Measurements from ENCODE around the gene RCE1.

RCE1 gene

DNA sequence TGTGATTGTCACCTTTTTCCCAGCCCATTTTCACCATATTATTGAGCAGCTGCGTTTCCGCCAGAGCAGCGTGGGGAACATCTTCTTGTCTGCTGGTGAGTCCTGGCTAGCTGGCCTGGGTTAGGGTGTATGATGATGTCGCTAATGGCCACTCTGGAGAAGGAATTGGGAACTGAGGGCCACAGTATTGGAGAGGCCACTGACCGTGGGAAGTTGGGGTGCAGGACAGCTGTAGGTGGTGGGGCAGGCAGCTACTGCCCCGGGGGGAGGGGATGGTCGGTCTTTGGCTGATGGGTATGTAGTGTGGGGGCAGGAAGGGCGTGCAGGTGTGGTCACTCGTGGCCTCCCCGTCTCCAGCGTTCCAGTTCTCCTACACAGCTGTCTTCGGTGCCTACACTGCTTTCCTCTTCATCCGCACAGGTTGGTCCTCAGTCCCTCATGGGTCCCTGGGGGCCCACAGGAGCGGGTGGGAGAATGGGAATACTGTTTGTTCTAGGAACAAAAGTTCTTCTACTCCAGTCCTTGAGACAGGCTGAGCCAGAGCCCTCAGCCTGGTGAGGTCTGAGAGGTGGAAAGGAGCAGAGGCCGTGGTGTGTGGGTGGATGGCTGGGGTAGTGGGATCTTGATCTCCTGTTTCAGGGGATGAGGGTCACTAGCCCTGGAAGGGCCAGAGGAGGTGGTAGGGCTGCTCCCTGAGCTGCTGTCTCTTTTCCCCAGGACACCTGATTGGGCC is 2.1 kb downstream of the RCE1 start:
- no peak for DNase-seq

DNA sequence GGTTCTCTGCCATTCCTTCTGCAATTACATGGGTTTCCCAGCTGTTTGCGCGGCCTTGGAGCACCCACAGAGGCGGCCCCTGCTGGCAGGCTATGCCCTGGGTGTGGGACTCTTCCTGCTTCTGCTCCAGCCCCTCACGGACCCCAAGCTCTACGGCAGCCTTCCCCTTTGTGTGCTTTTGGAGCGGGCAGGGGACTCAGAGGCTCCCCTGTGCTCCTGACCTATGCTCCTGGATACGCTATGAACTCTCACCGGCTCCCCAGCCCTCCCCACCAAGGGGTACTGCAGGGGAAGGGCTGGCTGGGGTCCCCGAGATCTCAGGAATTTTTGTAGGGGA is 2.6 kb downstream of the RCE1 start:
- DNase-seq = no peak

DNA sequence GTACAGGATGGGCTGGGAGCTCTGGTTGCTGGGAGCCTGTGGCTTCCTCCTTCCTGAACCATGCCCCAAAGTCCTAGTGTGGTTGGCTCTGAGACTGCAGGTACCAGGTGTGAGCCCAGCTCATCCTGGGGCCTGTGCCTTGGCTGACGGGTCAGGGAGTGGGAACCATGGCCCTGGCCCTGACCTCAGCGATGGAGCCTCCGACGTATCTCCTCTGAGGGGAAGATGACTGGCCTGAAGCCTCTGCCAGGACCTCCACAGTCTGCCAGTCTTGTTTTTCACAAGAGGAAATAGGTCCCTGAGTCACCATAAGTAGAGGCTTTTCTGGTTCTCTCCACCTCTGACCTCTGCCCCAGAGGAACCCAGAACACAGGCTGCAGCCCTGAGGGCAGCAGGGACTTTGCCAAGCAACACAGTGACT is 3.4 kb downstream of the RCE1 start:
- DNase-seq = no peak

DNA sequence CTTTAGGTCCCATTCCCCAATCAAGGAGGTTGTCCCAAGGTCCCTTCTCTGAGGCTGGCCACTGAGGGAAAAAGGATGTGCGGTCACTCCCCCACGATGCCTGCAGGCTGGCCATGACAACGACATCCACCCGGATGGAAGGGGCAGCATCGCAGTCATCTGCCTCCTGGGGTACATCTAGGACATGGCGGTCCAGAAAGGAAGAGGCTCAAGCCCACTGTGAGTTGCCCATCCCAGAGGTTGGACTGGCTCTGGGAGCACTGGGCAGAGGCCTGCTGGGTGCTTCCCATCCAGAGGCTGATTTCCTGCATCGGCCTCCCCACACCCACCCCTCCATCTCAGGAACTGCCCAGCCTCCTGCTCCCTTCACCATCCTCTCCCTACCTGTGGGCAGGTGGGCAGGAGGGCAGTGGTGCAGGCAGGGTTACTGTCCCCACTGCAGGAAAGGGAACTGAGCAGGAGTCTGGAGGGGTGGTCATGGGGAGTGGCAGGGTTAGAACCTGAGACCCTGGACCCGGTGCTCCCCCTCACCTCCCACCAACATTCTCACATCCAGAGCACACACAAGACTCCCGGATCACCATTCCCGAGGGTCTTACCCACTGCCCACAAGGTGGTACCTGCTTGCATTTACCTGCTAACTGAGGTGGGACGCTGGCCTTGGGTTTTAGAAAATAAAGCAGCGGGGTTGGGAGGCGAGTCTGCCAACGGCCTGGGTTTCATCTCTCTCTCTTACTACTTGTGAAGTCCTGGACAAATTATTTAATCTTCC is 4.4 kb downstream of the RCE1 start:
- DNase-seq = no peak

DNA sequence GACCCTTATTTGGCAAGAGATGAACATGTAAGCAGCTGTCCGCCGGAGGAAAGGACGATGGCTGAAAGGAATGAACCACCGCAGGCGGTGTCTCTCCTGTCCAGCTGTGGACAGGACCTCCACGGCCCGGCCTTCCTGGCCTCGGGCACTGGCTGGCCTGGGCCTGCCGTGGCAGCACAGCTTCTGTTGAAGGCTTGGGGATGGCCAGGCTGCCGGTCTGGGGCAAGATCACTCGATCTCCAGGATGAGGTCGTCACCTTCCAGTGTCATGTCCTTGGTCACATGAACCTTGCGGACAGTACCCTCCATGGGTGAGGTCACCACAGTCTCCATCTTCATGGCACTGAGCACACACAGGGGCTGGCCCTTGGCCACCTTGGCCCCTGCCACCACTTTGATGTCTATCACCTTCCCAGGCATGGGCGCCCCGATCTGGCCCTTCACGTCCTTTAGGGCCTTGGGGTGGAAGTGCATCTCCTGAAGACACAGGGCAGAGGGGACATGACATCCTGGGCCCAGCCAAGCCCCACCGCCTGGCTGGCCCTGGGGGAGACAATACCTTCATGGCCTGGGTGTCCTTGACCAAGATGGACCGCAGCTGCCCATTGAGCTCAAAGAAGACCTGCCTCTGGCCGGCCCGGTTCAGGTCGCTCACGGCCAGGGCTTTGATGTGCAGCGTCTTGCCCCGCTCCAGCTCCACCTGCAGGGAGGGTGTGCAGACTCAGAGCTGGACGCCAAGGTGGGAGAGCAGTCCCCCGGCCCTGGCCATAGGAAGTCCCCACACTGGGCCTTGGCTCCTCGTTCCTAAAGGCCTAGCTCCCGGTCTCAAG is 5.6 kb downstream of the RCE1 start:
- no peak for DNase-seq

DNA sequence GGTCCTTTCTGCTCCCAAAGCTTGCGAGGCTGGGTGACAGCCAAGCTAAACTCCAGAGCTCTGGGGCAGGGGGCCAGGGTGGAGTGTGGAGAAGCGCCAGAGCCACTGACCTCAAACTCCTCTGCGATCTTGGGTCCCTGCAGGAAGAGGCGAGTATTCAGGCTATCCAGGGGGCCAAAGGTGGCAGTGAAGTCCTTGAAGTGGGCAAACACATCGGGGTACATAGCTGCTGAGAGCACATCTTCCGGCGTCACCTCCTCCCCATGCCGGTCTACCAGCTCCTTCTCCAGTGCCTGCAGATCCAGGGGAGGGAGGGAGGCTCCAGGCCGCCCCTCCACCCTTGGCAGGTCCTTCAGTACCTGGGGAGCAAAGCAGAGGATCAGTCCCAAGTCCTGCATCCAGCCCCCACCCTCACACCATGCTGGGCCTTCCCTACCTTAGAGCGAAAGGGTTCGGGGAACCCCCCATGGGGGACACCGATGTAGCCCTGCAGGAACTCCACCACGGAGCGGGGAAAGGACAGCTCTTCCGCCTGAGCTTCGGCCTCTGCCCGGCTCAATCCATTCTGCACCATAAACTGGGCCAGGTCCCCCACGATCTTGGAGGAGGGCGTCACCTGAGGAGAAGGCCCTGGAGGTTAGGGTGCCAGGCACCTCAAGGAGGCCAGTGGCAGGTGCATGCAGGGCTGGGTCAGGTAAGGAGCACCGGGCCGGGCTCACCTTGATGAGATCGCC is 6.4 kb downstream of the RCE1 start:
- DNase-seq = no peak

DNA sequence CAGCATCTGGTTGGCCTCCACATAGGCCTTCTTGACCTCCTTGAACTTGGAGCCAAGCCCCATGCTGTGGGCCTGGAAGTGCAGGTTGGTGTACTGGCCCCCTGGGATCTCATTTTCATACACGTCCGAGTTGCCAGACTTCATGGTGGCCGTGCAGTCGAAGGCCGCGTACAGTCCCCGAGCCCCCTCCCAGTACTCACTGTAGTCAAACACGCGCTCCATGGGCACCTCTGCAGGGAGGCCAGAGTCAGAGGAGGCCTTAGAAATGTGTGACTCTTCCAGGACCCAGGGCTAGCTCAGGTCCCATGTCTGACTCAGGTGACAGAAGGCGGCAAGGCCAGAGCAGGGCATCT is 7.0 kb downstream of the RCE1 start:
- no peak for DNase-seq

DNA sequence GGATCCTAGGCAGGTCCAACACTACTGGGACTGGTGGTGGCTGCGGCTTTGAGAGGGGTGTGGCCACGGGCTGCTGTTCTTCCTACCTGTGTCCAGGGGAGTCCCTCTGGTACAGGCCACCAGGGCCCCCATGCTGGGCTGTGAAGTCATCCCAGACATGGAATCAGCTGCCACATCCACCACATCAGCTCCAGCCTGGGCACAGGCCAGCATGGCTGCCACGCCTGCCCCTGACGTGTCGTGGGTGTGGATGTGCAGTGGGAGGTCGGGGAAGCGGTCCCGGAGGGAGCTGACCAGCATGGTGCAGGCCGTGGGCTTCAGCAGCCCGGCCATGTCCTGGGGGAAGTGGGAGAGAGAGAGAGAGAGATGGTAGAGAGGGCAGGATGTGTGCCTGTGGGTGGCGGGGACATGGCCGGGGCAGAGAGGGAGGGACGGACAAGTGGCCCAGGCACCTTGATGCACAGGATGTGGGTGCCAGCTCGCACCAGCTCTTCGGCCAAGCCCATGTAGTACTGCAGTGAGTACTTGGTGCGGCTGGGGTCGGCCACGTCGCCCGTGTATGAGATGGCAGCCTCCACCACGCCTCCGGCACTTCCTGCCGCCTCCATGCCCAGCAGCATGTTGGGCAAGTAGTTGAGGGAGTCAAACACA is 7.5 kb downstream of the RCE1 start:
- no peak for DNase-seq

DNA sequence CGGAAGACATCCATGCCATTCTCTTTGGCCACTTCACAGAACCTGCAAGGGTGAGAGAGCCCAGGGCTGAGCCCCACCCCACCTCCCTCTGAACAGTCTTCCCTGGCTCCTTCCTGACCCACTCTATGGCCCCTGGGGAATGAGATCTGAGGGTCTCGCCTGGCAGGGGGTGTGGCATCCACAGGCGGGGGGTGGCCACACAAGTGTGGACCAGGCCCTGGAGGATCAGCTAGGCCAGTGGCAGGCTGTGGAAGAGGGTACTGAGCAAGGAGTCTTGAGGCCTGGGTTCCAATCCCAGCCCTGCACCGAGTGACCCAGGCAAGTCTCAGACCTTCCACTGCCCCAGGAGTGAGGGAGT is 8.0 kb downstream of the RCE1 start:
- DNase-seq = no peak

DNA sequence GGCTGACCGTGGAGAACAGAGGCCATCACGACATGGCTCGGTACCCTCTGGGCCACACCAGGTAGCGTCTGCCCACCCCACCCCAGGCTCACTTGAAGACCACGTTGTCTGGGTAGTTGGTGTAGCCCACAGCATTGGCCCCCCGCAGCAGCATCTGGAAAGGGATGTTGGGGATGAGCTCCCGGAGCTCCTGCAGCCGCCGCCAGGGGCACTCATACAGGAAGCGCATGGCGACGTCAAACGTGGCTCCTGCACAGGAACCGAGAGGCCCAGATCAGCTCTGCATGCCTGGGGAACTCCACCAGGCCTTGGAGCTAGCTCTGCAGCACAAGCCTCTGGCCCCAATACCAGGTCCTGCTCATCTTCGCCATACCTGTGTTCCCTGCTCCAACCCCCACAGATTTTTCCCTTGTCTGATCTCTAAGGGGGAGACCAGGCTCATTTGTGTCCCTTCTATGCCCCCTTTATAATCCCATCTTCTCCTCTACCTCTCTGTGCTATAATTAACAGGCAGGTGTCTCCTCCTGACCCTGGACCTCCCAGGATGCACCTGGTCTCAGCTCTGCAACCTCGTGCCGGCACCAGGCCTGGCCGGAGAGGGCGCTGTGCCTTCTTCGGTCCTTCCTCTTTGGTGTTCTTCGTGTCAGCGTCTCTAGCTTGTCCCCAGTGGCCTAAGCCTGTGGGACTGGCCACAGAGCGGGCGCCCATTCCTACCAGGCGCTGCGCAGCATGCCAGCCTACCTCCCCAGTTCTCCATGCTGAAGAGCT is 8.6 kb downstream of the RCE1 start:
- no peak for DNase-seq

DNA sequence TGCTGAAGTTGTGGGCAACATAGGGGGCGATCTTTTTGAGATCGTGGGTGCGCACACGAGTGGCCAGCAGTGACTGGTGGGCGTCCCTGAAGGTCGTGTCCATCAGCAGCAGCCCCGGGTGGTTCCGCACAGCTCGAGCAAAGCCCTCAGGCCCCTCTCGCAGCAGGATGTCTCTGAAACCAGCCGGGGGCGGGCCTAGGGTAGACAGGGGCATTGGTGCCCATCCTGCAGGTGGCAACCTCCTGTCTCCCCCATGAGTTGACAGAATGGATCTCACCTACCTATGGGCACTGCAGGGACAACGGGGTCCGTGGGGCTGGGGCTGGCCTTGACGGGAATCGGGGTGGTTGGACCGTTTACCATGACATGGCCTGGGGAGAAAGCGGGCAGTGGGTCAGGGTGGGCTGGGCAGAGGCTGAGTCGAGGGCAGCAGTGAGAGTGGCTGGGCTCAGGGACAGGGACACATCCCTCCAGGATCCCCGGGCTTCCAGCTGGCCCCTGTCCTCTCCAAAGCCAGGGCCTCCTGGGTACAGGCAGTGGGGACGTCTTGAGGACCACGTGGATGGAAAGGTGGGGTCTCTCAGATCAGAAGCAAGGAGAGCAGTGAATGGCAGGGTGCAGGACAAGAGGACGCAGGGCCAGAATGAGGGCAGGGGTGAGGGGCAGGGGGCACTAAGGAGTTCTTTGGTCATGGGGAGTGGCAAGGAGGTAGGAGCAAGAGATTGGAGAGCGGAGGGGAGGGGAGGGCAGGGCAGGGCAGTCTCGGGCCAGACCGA is 9.4 kb downstream of the RCE1 start:
- no peak for DNase-seq

DNA sequence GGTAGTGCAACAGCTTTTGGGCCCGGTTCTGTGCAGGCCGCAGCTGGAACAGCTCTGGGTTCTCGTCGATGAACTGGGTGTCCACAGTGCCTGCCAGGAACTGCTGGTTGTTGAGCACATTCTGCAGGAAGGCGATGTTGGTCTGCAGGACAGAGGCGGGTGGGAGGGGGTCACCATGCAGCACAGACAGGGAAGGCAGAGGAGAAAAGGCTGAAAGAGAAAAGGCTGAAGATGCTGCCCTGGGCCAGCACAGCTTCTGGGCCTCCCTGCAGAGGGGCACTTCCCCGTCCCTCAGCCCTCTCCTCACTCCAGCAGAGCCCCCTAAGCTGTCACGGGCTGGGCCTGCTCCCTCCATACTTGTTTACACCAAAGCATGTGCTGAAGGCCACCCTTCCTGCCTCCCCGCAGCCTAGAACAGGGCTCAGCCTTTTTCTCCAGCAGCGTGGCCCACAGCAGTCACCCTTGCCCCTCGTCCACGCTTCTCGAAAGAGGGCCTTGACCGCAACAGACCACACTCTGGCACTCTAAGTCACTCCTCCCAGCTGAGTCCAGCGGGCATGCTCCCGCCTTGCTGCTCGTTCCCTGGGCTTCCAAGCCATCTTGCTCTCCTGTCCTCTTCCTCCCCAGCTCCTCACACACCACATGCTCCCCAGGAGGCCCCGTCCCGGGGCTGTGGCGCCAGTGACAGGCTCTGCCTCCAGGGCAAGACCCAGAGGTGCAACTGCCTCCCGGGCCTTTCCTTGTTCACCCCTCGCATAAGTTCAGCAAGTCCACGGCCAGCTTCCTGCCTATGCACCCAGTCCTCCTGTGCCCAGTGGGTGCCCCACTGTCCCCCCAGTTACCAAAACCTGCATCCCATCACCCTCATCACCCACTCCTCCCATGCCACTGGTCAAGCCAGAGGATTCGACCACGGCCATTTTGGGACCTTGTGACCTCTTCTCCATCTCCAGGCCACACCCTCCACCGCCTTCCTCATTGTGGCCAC is 10.3 kb downstream of the RCE1 start:
- no peak for DNase-seq

DNA sequence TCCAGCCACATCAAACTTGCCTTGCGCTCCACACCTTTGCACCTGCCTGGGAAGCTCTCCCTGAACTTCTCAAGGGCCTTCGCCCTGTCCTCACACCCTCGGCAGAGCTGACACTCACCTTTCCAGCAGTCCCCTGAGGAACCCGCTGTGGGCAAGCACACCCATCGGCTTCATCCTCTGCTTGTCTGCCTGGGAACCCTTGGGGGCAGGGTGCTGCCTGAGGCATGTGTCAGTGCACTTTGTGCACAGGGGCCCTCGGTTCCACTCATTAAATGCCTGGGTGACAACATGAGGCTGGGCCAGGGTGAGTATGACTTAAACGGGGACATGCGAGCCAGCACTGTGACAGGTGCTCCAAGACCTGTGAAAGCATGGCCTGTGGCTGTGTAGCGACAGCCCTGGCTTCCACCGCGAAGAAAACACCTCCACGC is 11.0 kb downstream of the RCE1 start:
- DNase-seq = no peak

DNA sequence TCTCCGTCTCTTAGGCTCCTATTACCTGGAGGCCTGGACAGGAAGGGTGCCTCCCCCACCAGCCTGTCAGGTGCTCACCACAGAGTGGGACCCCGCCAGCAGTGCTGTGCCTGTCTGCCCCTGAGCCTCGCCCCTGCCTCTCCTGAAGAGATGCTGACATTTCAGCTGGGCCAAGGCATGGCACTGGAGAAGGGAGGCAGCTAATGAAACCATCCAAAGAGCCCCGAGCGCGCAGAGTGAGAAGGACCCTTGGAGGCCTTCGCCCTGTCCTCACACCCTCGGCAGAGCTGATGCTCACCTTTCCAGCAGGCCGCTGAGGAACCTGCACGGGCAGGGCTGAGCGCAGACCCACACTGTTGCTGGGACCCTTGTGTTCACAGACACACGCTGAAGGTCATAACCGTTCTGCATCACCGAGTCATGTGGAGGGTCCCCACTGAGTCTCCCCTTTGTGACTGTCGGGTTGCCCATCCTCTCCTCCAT is 11.5 kb downstream of the RCE1 start:
- no peak for DNase-seq

DNA sequence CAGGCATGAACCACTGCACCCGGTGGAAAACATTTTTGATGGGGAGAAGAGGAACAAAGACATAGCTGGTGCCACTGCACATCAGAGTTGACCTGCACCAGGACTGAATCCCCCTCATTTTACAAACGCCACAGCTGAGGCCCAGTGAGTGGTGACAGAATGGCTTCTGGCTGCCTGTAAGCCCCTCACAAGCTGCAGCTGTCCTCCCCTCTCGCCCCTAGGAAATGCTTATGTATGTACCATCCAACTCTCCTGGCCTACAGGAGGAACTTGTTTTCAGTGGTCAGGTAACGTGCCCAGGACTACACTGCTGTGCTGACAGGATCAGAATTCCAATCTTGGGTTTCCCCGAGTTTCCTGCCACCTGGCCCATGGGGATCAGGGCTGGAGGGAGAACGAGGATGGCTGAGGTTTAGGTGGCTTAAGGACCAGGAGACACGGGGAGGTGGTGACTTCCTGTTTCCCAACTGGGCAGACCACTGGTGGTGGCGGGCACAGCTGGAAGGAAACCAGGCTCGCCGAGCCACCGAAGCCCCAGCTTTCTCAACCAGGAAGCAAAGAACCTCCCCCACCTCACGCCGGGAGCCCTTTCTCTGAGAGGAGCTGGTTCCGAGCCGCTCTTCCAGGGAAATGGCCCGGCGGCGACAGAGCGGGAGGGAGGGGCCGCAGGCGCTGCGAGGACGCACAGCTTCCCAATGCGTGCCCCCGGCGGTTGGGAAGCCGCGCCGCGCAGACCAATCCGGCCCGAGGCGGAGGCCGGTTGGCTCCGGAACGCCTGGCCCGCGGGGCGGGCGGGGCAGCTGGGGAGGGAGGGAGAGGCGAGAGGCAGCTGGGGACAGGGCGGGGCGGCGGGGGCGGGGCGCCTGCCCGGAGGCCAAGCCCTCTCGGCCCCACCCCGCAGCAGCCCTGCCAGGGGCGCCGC is 12.6 kb downstream of the RCE1 start:
- peak; percentile 91 for DNase-seq

DNA sequence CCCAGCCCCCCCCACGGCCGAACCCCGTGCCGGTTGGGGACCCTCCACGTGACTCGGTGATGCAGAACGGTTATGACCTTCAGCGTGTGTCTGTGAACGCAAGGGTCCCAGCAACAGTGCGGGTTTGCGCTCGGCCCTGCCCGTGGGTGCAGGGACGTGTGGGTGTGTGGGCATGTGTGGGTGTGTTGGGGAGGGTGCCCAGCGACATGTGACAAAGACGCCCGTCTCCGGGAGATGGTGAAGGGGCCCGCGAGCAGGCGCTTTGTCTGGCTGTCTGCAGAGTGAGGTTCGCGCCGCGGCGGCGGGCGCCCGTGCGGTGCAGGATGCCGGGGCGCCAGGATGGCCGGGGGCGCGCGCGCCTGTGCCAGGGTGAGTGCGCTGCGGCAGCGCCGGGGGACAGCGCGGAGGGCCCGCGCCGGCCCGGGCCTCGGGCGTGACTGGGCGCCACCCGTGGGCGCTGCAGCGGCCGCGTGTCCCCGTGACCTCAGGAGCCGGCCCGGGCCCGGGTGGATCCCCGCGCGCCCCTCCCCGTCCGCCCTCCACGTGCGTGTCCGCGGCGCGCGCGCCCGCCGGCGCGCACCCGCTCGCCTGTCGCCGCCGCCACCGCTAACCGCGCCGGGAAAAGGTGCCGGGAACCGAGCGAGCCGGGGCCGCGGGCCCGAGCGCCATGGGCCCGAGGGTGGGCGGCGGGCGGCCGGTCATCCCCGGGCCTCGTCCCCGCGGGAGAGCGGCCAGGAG is 13.4 kb downstream of the RCE1 start, which contains the start of gene LRFN4:
Gene LRFN4, plus strand, starts transcription at position 569 of the 738 bp plus-strand sequence. CDS start 681 bp downstream, outside the sequence.
- no peak for DNase-seq

DNA sequence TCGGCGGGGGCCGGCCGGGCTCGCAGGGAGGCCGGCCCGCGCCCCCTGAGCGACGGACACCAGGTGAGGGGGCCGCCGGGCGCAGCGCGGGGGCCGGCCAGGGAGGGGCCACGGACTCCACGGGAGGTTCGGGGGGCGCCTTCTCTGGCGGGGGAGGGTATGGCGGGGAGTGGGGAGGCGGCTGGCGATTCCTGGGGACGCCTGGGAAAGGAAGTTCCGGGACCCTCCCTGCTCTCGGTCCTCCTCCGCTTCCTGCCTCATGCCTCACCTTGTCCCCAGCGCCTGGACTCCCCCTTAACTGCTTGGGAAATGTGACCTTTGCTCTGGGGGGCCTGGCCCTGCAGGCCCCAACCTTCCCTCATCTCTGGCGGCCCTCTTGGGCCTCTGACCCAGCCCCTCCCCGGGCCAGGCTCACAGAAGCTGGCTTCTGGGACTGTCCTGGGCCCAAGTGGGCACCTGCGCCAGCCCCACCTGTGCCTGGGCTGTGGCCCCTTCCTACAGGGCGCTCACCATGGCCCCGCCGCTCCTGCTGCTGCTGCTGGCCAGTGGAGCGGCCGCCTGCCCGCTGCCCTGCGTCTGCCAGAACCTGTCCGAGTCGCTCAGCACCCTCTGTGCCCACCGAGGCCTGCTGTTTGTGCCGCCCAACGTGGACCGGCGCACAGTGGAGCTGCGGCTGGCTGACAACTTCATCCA is 14.1 kb downstream of the RCE1 start:
- no peak for DNase-seq

All from fibroblast of upper back skin (primary cell).